ENCODE measurements around the gene SART3. TPM values are rescaled to one million over a fixed set of nuclear protein-coding genes. Genes with fewer than 3 reads are reported as not detected.

SART3 gene
- total and polyA plus RNA-seq, 2 of the 8 experiments (the other 6 are each of a cell fraction or from before 2014, with no cell fraction given): 16.0 to 103 TPM

- FAIRE-seq: no peak
- CTCF ChIA-PET (ENCODE audit: partially characterized antibody): interaction anchor here (0.6 to 24.3 kb wide), 7 partner anchors 9 to 78 kb away, joined by 3 to 523 read pairs (median 5); partner anchors contain the start of gene SELPLG
- no peaks in the 10 kb centered on the region for H4K20me1 ChIP-seq (replicated peaks in 1 of 2; ENCODE audit: control insufficient read depth in 1 of 2, insufficient read depth in 2 of 2, low read length in 2 of 2)
- 75% methylated on average over 2 of the region's 2 CpGs; no CpG with 5 or more reads in 1 of the 2 experiments for WGBS, 2 experiments (ENCODE audit: extremely low coverage in 1 of 2, insufficient coverage in 1 of 2, insufficient read length in 1 of 2, insufficient replicate concordance in 2 of 2, low coverage in 1 of 2, low lambda C conversion rate in 2 of 2, missing lambda C conversion rate in 1 of 2)
- H3K18ac ChIP-seq (ENCODE audit: extremely low read depth, low read length): no peak overlapping the region
- H3K79me2 ChIP-seq (ENCODE audit: control insufficient read depth in 1 of 2, insufficient read depth in 2 of 2, low read length in 2 of 2): no peaks in the 10 kb centered on the region
- no peak overlapping the region for H4K5ac ChIP-seq (ENCODE audit: insufficient read length, low read depth, low read length)
- POLR2A ChIA-PET (ENCODE audit: partially characterized antibody): no interaction called here
- no peak overlapping the region for H3K56ac ChIP-seq (replicated peaks; ENCODE audit: insufficient read length, low read depth, low read length)
- no peak overlapping the region for H3K4me2 ChIP-seq (ENCODE audit: insufficient read depth in 1 of 2, low read depth in 2 of 2, low read length in 2 of 2)
- no peak overlapping the region for H3K27ac ChIP-seq (ENCODE audit: low read depth, low read length)
- H3K23me2 ChIP-seq (ENCODE audit: low read depth, low read length): peaks cover 6% of the 10 kb centered on the region; the same call in 1 of the 2 replicates
- no peak overlapping the region for H3K4me3 ChIP-seq (ENCODE audit: extremely low read depth in 1 of 4, insufficient read depth in 2 of 4, low read depth in 3 of 4, low read length in 4 of 4)
- no peak overlapping the region for H2AK5ac ChIP-seq (ENCODE audit: low read depth, low read length)
- no peak overlapping the region for H2BK120ac ChIP-seq (replicated peaks; ENCODE audit: low read depth, low read length)
- no peaks in the 10 kb centered on the region for H3K79me1 ChIP-seq (ENCODE audit: low read depth, low read length)
- no peak overlapping the region for H2BK5ac ChIP-seq (ENCODE audit: low read depth, low read length)
- H3K27me3 ChIP-seq (replicated peaks in 1 of 4; ENCODE audit: control insufficient read depth in 3 of 4, extremely low read depth in 1 of 4, insufficient read depth in 3 of 4, low read length in 3 of 4): no peaks in the 10 kb centered on the region
- H3K9ac ChIP-seq (replicated peaks in 1 of 4; ENCODE audit: extremely low read depth in 1 of 4, low read depth in 3 of 4, low read length in 3 of 4): no peak overlapping the region
- H3K4me1 ChIP-seq (replicated peaks in 1 of 4; ENCODE audit: control insufficient read depth in 3 of 4, insufficient read depth in 4 of 4, low read length in 3 of 4): no peaks in the 10 kb centered on the region
- no peaks in the 10 kb centered on the region for H3K9me3 ChIP-seq (ENCODE audit: insufficient read depth in 2 of 2, low read depth in 1 of 2, low read length in 1 of 2)
- H2BK15ac ChIP-seq (ENCODE audit: low read length): no peak overlapping the region
- H4K91ac ChIP-seq (replicated peaks; ENCODE audit: insufficient read length, low read length): no peak overlapping the region
- no peak overlapping the region for H3K14ac ChIP-seq (ENCODE audit: insufficient read length)
- H3K4ac ChIP-seq (replicated peaks; ENCODE audit: insufficient read length, low read depth, low read length): no peak overlapping the region
- H2AFZ ChIP-seq (ENCODE audit: low read length): no peak overlapping the region
- no peak overlapping the region for H3K23ac ChIP-seq (ENCODE audit: insufficient read length)
- TF ChIP-seq MAFK (IDR thresholded peaks at IDR 0.05; ENCODE audit: low read depth, low read length) (peak; percentile 64; the same call in 1 of the 2 replicates), HDAC2 (IDR thresholded peaks at IDR 0.05; ENCODE audit: borderline replicate concordance in 1 of 2, low read depth in 2 of 2, low read length in 2 of 2) (no peak)
- DNase-seq (ENCODE audit: low read depth in 1 of 2, low spot score in 2 of 2): no peak
- no peak overlapping the region for H2BK20ac ChIP-seq (ENCODE audit: low read length)
- H2BK12ac ChIP-seq (ENCODE audit: low read depth, low read length): no peak overlapping the region
- H4K8ac ChIP-seq (ENCODE audit: extremely low read depth, insufficient read depth, low read length): no peak overlapping the region
- H3K36me3 ChIP-seq (ENCODE audit: control insufficient read depth in 2 of 4, insufficient read depth in 4 of 4, low read length in 3 of 4): peaks cover 0 to 11% (median 7%) of the 10 kb centered on the region in 4 experiments; a peak in 5 of 8 replicates
Measured at GRCh38 chr12:108573317-108573716, 12.3 kb upstream of the SART3 start.

Data from H1 (cell line).